Activated CD8-positive, alpha-beta memory T cell treated with anti-CD3 and anti-CD28 coated beads, Interleukin-2, amount 50 U/mL, for 24 hours (primary cell): Measurements from ENCODE around the gene TBC1D14.

Experiments used
- DNase-seq: peaks from one replicate; pipeline ENCODE4 v3.0.0-alpha.2; 2020; ENCODE audit errors: extremely low read depth

Gene TBC1D14

DNA sequence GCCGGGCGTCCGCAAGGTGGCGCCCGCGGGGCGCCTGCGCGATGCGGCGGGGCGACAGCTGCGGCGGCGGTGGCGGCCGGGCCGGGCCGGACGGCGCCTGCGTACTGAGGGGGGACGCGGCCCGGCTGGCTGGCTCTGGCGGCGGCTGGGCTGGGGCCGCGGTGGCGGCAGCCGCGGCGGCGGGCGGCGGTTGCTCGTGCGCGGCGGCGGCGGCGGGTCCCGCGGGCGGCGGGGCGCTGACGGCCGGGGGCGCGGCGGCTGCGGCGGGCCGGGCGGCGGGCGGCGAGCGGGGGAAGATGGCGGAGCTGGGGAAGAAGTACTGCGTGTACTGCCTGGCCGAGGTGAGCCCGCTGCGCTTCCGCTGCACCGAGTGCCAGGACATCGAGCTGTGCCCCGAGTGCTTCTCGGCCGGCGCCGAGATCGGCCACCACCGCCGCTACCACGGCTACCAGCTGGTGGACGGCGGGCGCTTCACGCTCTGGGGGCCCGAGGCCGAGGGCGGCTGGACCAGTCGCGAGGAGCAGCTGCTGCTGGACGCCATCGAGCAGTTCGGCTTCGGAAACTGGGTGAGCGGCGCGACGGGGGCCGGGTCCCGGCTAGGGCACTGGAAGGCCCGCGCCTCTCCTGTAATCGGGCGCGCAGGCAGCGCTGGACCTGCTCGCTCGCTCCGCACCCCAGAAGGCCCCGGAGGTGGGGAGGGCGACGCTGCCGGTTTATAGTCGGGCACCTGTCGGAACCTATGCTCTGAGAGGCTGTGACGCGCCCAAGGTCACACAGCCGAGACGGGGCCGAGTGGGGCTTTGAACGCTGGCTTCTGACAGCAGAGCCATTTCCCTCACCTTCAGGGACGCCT, 133.9 kb downstream of the TBC1D14 start, which contains the start of gene TADA2B:
Gene TADA2B, plus strand, starts transcription at position 89 of the 853 bp plus-strand sequence. Its CDS starts 208 bp downstream, at position 297.
- DNase-seq = no peak

DNA sequence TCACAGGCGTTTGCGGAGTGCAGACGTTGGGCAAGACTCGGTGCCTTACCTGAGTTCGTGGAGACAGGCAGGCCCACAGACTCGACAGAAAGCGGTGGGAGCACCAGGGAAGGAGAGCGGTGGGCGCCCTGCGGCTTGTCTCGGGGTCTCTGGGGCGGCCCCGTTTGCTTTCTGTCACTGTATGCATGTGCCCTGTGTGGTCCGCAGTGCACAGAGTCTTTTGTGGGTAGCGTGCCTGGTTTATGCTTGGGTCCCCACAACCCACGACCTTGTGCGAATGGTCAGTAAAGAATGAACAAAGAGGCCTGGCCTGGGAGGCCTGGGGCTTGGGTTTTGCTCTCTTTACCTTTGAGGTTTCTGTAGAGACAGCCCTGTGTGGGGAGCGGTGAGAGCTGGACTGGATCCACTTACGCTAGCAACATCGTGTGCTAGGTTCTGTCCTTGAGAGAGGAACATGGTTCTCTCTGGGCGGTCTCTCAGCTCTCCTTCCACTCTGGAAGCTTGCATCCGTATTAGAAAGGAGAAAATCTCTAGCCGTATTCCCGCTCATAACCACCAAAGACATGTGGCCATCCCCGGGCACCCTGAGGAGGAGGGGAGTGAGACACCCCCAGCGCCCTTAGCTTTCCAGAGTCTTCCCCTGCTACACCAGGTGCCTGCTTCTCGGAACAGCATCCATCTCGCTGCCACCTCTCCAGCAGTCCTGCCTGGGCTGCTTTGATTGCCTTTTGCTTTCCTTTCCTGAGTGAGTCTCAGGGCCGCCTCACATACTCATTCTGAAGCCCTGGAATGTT, 134.7 kb downstream of the TBC1D14 start:
- DNase-seq = no peak

DNA sequence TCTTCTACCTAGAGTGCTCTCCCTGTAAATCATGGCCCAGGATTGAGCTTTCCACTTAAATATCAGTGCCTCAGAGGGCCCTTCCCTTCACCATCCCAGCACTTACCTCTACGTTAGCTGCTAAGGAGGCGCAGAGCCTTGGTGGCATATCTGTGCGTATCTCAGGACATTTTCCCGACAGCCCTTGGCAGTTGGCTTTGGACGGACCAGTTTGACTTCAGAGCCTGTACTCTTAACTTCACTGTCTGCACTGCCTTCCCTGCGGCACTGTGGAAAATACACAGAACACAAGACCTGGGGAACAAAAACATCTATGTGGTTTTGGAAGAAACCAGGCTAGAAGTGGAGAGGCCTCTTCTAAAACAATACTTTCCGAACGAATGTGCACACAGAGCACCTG, 135.9 kb downstream of the TBC1D14 start:
- no peak for DNase-seq

DNA sequence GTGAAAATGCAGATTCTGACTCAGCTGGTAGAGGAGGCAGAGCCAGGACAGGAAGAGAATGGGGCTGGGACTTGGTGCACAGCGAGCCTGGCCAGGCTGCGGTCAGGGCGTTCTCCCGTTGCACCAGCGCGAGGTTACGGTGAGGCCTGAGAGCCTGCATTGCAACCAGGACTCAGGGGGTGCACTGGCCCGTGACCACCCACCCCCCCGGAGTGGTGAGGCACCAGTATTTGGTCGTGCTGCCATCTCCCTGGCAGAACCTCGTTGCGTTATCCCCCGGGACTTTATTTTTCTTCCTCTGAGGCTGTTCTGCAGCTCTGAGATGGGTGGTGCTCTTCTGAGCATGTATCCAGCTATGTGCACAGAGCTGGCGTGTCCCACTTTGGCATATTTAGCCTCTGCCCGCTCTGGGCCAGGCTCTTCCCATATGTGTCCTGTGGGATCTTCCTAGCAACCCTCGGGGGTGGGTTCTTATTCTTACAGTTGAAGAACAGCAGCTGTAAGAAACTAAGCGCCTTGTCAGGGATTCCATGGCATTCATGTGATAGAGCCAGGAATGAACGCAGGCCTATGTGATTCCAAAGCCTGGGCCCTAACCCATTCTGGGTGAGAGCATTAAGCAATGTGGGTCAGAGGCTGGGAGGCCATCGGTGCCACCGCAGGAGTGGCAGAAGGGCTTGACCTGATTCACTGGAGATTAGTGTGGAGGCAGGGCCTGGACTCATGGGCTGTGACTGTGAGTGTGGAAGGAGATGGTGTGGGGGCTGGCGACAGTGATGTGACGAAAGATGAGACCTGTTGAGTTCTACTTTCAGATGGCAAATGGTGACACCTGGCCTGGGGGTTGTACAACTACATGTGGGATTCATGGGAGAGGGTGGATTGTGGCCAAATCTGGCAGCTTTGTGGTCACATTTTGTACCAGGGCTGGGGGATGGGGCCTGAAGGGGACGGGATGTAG, 136.6 kb downstream of the TBC1D14 start:
- no peak for DNase-seq

DNA sequence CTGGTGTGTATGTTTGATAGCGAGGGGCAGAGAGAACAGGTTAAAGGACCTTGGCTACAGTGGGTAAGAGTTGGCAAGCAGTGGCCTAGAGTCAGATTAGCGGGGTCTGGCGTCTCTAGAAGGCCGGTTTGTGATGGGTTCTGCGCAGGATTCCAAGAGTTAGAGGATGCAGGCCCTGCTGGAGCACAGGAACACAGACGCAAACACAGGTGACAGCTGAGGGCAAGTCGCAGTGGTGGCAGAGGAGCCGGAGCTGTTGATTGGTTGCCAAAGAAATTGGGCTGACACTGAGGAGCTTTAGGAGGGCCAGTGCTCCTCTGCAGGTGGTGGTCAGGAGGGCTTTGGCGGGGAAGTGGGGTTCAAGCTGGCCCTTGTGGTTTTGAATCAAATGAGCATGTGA, 137.3 kb downstream of the TBC1D14 start:
- DNase-seq = no peak

DNA sequence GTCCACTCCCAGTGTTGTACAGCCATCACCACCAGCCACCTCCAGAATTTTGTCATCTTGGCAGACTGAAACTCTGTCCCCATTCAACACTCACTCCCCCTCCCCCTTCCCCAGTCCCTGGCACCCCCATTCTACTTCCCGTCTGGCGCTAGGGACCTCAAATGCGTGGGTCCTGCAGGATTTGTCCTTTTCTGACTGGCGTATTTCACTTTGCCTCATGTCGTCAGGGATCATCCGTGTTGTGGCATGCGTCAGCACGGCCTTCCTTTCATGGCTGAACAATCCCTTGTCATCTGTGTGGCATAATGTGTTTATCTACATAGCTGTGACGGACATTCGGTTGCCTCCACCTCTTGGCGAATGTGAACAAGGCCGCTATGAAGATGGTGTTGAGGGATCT, 139.0 kb downstream of the TBC1D14 start:
- no peak for DNase-seq

DNA sequence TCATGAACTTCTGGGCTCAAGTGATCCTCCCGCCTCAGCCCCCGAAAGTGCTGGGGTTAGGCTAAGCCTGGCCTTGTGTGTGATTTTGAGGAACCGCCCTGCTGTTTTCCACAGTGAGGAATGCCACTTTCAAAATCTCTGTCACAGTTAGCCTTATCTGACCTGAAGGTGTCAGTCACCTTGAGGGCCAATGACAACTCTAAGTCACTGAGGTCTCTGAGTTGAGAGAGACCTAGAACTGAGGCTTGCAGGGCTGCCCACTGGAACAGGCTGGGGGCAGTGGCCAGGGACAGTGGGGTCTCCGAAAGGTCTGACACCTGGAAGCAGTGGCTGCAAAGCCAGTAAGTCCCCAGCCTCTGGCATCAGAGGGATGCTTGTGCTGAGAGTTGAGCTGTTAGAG, 139.7 kb downstream of the TBC1D14 start:
- no peak for DNase-seq

DNA sequence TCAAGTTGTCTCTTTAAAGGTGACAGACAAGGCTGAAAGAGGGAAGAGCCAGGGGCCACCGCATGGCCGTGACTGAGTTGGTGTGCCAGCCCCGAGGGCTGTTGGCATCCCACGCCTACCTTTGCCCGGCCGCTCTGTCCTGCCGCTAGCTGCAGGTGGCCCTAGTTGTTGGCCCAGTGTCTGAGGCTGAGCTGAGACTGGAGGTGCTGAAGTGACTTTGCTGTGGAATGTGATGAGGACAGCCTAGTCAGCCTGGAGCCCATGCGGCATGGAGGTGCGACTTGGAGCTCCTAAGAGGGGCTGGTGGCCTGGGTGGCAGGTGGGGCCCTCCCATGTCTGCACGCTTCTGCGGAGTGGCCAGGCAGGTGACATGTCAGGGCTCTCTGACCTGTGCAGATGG, 140.1 kb downstream of the TBC1D14 start:
- DNase-seq = no peak

DNA sequence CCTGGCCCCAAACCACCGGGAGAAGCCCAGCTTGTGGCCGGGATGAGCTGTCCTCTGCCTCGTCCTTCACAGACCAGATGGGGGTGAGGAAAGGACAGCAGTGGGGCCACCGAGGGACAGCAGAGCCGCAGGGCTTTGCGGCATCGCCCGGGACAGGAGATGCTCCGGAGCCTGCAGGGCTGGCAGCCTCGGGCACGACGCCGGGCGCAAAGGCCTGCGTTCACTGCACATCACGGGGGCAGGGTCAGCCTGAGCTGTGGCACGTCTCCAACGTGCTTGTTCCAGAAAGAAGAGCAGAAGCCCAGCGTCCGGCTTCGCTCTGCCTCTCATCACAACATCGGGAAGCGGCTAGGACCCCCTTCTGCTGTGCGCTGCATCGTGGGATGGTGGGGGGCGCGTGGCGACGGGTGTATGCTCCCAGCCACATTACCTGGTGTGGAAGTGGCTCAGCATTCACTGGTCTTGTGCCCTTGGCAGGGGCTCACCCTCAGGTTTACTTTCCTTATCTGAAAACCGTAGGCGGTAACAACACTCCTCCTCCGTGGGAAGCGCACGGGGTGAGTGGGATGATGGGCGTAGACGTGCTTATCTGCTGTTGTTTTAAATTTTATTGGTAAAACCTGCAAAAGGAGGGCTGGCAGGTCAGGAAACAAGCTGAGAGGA, 141.0 kb downstream of the TBC1D14 start:
- DNase-seq = no peak

DNA sequence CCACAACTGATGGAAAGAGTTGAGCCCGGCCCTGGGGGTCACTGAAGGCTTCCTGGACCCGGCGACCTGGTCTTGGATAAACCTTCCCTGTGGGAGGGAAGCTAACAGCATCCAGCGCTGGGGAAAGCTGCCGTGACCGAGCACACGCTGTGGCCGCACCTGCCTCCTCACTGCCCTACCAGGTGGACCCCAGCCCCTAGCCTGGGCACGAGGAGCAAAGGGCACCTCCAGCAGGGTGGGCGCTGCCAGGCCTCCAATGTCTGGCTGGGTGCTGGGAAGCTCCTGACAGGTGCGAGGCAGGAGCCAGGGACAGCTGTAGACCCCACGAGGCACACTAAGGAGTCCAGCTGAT, 141.5 kb downstream of the TBC1D14 start:
- DNase-seq = no peak

DNA sequence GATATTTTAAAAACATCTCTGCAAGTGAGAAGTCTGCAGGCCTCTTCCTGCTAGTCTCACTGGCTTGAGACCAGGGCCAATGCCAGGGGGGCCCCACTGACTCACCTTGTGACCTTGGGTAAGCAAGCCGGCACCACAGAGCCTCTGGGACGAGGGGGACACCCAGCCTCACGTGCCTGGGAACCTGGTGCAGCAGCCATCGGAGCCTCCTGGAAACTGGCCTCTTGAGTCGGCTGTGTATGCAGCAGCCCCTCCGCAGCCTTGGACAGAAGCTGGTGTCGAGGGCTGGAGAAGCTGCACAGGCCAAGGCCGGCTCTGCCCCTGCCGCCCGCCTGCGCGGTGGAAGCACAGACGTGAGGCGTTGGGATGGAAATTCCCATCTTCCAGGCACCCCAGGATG, 142.3 kb downstream of the TBC1D14 start:
- DNase-seq = no peak

DNA sequence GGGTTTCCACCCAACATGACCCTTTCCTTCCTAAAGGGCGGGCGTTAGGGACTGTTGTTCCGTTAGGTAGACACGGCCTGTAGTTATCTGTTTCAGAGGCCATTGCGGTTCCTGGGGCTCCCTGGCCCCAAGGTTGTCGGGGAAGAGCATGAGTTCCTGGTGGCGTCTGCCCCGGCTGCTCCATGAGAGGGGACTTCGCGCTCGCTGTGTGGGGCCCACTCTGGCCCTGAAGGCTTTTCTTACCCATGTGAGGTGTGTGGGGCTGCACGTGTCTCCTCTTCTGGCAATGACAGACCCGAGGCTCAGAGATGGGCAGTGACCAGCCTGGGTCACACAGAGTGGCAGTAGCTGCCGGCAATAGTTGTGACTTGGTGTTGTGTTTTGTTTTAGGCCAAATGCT, 142.7 kb downstream of the TBC1D14 start:
- no peak for DNase-seq

DNA sequence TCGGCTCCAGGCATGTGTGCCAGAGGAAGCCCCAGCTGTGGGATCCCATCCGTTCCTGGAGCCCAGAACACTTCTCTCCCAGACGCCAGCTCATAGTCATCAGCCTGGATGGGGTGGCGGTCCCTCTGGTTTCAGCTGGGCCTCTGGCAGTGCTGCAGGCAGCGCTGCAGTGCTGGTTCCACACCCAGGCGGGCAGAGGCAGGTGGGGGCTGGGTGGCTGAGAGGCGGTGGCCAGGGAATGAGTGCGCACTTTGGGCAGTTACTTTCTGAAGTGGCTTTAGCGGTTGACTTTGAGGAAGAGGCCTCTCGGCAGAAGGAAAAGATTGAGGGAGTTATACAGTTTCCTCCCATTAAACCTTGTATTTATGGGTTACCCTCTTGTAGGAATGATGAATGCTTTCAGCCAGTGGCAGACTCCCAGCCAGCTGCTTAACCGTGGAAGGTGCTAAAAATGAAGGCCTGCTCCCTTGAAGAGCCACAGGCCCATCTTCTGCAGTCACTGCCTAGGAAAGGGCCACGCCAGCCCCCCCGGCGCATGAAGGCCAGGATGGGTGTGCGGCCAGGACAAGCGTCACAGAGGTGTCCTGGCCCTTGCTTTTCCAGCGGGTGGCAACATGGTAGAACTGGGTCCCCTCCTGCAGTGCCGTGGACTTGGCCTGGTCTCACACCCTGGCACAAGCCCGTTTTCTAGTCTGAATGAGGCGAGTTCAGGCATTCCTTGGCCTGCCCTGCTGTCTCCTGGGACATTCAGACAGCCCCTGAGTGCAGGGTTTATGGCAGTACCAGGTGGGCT, 143.5 kb downstream of the TBC1D14 start:
- no peak for DNase-seq

DNA sequence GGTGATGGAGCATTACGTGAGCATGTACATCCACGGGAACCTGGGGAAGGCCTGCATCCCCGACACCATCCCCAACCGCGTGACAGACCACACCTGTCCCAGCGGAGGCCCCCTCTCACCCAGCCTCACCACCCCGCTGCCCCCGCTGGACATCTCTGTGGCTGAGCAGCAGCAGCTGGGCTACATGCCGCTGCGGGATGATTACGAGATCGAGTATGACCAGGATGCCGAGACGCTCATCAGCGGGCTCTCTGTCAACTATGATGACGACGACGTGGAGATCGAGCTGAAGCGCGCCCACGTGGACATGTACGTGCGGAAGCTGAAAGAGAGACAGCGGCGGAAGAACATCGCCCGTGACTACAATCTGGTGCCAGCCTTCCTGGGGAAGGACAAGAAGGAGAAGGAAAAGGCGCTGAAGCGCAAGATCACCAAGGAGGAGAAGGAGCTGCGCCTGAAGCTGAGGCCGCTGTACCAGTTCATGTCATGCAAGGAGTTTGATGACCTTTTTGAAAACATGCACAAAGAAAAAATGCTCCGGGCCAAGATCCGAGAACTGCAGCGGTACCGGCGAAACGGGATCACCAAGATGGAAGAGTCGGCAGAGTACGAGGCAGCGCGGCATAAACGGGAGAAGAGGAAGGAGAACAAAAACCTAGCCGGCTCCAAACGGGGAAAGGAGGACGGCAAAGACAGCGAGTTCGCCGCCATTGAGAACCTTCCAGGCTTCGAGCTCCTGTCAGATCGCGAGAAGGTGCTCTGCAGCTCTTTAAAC, 144.7 kb downstream of the TBC1D14 start:
- no peak for DNase-seq

DNA sequence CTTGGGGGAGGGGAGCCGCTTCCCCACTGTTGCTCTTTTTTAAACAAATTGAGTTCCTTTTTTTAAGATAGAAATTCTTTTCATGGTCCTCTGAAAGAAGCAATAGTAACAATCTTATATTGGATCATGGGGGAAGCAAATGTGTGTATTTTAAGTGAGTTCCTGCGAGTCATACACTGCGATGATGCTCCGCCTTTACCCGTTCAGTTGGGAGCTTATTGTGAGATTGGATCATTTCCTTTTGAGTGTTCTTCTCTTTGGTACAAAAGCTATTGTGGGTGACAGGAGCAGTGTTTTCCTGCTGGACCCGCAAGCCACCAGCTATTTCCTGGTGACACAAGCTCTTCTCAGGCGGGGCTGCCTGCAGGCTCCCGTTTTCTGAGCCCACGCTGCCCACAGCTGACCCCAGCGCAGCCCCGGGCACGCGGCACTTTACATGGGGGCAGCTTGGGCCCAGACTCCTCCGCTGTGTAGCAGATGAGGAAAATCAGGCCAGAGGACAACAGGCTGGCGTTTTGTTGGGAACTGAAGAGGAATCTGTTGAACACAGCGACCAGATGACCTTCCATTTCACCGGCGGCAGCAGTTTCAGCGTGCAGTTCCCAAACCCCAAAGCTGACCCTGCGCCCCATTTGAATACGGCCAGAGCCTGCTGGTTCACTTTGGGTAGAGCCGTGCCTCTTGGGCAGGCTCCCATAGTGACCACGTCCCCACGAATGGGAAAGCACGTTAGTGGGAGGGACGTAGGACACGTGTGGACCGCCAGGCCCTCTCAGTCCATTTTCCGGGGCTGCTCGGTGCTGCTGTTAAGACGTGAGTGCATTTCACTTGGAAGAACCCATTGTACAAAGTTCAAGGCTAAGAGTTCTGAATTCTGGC, 145.7 kb downstream of the TBC1D14 start:
- DNase-seq = no peak

DNA sequence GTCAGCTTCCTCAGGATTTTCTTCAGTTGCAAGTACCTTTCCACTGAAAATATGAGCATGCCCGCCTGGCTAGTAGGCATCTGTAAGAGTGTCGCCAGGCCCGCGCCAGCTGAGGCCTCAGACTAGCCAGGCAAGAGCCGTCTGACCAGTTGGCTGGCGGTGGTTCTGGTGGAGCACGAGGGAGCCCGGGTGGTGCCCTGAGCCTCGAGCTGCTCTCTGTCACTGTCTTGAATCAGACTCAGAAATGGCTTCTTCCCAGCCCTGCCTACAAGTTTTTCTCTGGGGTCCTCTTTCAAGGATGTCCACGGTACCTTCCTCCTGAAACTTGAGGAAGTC, 146.3 kb downstream of the TBC1D14 start:
- no peak for DNase-seq

DNA sequence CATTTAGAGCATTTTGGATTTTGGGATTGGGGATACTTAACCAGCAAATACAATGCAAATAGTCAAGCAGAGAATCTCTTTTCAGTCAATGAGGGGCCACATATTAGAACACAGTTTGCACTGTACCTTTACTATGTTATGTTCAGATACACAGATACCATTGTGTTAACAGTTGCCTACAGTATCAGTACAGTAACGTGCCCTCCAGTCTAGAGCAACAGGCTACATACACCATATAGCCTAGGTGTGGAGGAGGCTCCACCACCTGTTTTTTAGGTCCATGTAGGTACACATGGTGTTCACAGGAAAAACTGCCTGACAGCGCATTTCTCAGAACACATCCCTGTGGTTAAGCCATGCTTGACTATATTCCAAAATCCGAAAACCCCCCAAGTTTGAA, 149.2 kb downstream of the TBC1D14 start:
- no peak for DNase-seq

DNA sequence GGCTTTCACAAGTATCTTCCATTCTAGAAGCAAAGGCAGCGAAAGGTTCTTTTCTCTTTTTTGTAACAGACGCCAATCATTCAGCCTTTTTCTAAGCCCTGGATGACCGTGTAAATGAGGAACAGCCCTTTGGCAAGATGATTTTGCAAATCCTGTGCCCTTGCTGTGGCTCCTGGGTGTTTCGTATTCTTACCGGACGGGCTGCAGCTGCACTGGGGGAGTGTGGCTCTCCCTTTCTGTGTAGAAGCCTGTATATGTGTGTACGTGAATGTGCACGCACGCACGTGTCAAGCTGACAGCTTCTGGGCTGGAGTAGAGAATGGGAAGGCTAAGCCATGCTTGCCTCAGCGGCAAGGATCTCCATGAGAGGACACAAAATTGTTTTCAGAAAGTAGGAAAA, 150.0 kb downstream of the TBC1D14 start:
- DNase-seq = no peak
